GDM1 (cell line): Measurements from ENCODE around the gene MRPL40.

Experiments
- DNase-seq: peaks from one replicate; lab custom pipeline; 2025; lab: John Stamatoyannopoulos, UW

Gene MRPL40

GRCh38 chr22:19483481-19484244 is 51.3 kb downstream of the MRPL40 start:
- DNase-seq = no peak
